Gastroesophageal sphincter (tissue), 4 donors: Measurements from ENCODE around the gene NTNG2. TPM values are rescaled to one million over a fixed set of nuclear protein-coding genes. Genes with fewer than 3 reads are reported as not detected.

Experiments used
- ATAC-seq: fragments of 150-250 bp; one replicate; pipeline ENCODE4 v1.9.1; 2016; ENCODE audit warnings: mild to moderate bottlenecking, moderate library complexity
- H3K27ac ChIP-seq, 4 donors: fragments of 200-600 bp; sonication (generic) in 3 of 4; 1 replicate in 3 of 4; 2 replicates in 1 of 4; pipeline ENCODE4 v1.5.1; 2016 to 2019
- H3K27me3 ChIP-seq: fragments of 200-600 bp; sonication (generic); one replicate; pipeline ENCODE4 v1.5.1; 2019
- H3K36me3 ChIP-seq, 2 donors: fragments of 200-600 bp; sonication (generic); one replicate each; pipeline ENCODE4 v1.5.1; 2019; ENCODE audit warnings: control low read depth in 1 of 2
- H3K4me1 ChIP-seq, 3 donors: fragments of 200-600 bp; sonication (generic); 1 replicate in 2 of 3; 2 replicates in 1 of 3; pipeline ENCODE4 v1.5.1; 2016 to 2019; ENCODE audit warnings: control low read depth in 2 of 3
- H3K4me3 ChIP-seq, 2 donors: fragments of 200-600 bp; sonication (generic); one replicate each; pipeline ENCODE4 v1.5.1; 2019; ENCODE audit warnings: mild to moderate bottlenecking in 1 of 2, moderate library complexity in 1 of 2
- H3K9me3 ChIP-seq, 3 donors: fragments of 200-600 bp; sonication (generic); one replicate each; pipeline ENCODE4 v1.5.1; 2017 to 2019; ENCODE audit warnings: control low read depth in 2 of 3
- EP300 ChIP-seq: sonication (generic); formaldehyde crosslinking; IDR thresholded peaks from one replicate; pipeline ENCODE4 v1.6.1; 2017; ENCODE audit warnings: antibody characterized with exemption, mild to moderate bottlenecking
- POLR2A ChIP-seq, 2 donors: fragments of 450-650 bp; IDR thresholded peaks; one replicate each; pipeline ENCODE4 v1.6.1; 2017; ENCODE audit warnings: antibody characterized with exemption in 2 of 2, mild to moderate bottlenecking in 2 of 2, moderate library complexity in 1 of 2
- POLR2AphosphoS5 ChIP-seq: sonication (generic); formaldehyde crosslinking; IDR thresholded peaks from one replicate; pipeline ENCODE4 v1.6.1; 2017; ENCODE audit warnings: antibody characterized with exemption
- WGBS, 2 donors: methylation state at CpG; one replicate each; pipeline ENCODE4 v1.1.5; 2018; ENCODE audit warnings: low coverage in 1 of 2; 5-methylcytosine and 5-hydroxymethylcytosine counted together
- total RNA-seq, 4 donors: library from RNA; depleted of rRNA; stranded (reverse); fragments of >200 nt; gene quantifications; one replicate each; pipeline ENCODE4 v1.1.0, GENCODE V29; 2016
- TF ChIP-seq, protein P1 (sequence below), 4 experiments: fragments of 200-600 bp in 2 of 4; fragments of 450-650 bp in 2 of 4; sonication (generic) in 1 of 4; IDR thresholded peaks; one replicate each; pipeline ENCODE4 v1.5.1; 2017 to 2019; ENCODE audit warnings: antibody characterized with exemption in 4 of 4, mild to moderate bottlenecking in 2 of 4, moderate library complexity in 2 of 4

The NTNG2 gene
- total RNA-seq, 4 donors from 2014 or later = 0.81 to 1.6 (median 1.3) TPM

DNA sequence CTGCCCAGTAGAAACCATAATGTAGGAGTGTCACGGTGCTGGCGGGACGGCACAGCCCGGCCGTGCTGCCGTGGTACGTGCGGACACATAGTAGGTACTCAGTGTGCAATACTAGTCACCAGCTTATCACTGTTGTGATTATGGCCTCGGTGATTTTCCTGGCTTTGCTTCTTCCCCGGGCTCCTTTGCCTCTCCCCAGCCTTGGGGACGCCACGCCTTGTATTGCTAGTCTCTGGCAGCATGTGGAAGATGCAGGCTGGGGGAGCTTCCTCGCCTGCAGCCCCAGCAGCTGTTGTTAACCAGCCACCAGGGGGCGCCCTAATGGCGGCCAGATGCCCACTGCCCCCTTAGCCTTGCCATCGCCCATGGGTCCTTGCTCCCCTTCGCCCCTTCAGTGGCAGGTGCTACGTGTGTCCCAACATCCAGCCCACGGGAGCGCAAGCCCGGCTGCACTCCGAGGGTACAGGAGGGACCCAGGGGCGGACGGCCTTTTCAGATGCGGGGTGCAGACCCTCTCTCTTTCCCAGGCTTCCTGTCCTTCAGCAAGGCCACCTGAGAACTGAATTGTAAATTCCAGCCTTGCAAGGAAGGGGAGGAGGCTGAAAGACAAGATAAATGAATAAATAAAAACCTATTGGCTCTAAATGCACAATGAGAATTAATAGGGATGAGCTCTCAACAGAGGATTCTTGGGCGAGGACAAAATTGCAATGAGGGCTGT, 8.0 kb downstream of the NTNG2 start:
- H3K27me3 ChIP-seq = peaks cover 70% of the 10 kb centered on the region
- H3K9me3 ChIP-seq = no peaks in the 10 kb centered on the region
- ATAC-seq = no peak
- H3K4me3 ChIP-seq = no peak overlapping the region
- H3K27ac ChIP-seq = no peak overlapping the region
- H3K4me1 ChIP-seq = peaks cover 0 to 12% (median 0%) of the 10 kb centered on the region in 3 donors
- TF ChIP-seq, protein P1, sequence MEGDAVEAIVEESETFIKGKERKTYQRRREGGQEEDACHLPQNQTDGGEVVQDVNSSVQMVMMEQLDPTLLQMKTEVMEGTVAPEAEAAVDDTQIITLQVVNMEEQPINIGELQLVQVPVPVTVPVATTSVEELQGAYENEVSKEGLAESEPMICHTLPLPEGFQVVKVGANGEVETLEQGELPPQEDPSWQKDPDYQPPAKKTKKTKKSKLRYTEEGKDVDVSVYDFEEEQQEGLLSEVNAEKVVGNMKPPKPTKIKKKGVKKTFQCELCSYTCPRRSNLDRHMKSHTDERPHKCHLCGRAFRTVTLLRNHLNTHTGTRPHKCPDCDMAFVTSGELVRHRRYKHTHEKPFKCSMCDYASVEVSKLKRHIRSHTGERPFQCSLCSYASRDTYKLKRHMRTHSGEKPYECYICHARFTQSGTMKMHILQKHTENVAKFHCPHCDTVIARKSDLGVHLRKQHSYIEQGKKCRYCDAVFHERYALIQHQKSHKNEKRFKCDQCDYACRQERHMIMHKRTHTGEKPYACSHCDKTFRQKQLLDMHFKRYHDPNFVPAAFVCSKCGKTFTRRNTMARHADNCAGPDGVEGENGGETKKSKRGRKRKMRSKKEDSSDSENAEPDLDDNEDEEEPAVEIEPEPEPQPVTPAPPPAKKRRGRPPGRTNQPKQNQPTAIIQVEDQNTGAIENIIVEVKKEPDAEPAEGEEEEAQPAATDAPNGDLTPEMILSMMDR (IDR thresholded peaks at IDR 0.05) = peak in 3 of 4 experiments; percentile 60 to 89 (median 68)
- TF ChIP-seq POLR2AphosphoS5 = no peak
- 22 to 63% methylated on average over 1 to 6 of the region's 26 CpGs for WGBS, 2 donors
- H3K36me3 ChIP-seq = no peaks in the 10 kb centered on the region

DNA sequence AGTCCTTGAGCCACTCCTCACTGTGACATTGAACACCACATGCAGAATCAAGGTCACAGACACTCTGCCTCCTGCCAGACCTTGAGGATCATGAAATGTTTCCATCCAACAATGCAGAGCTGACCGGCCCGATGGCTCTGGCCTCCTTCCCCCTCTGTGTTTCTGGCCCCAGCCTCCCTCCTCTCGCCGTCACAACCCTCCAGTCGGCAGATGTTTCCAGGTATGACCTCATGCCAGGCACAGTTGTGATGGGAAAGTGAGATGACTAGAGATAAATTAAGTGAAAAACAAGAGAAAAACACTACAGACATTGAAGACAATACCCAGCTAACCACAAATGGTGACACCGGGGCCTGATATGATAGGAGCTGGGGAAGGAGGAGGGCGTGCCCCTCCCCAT, 9.8 kb downstream of the NTNG2 start:
- Histone ChIP-seq H3K4me1 (peaks cover 0 to 3% (median 0%) of the 10 kb centered on the region in 3 donors), H3K27ac (no peak overlapping the region), H3K36me3 (no peaks in the 10 kb centered on the region), H3K9me3 (no peaks in the 10 kb centered on the region), H3K4me3 (no peak overlapping the region), H3K27me3 (peaks cover 51% of the 10 kb centered on the region)
- no peak for ATAC-seq
- TF ChIP-seq POLR2A (IDR thresholded peaks at IDR 0.05) = no peak
- TF ChIP-seq, protein P1 (IDR thresholded peaks at IDR 0.05) = no peak
- 60 to 68% methylated on average over 2 to 6 of the region's 7 CpGs for WGBS, 2 donors

DNA sequence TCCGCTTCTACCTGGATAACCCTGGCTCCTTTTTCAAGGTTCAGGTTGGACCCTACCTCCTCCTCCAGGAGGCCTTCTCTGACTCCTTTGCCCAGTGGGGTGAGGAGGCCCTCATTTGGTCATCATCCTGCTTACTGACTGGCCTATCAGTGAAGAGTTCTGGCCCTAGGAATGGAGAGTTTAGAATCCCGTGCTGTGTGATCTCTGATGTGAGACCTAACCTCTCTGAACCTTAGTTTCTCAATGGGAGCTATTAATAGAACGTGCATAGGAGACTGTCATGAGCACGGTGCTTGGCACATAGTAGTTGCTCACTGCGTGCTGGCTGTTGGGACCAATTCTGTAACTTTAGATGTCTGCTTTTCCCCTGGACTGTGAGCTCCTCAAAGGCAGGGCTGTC, 10.3 kb downstream of the NTNG2 start:
- Histone ChIP-seq H3K27ac (no peak overlapping the region), H3K36me3 (no peaks in the 10 kb centered on the region), H3K9me3 (no peaks in the 10 kb centered on the region), H3K27me3 (peaks cover 46% of the 10 kb centered on the region), H3K4me3 (no peak overlapping the region), H3K4me1 (peaks cover 0 to 3% (median 0%) of the 10 kb centered on the region in 3 donors)
- 78 to 89% methylated on average over 2 to 4 of the region's 5 CpGs for WGBS, 2 donors
- TF ChIP-seq, protein P1 (IDR thresholded peaks at IDR 0.05) = no peak
- no peak for TF ChIP-seq POLR2AphosphoS5
- no peak for TF ChIP-seq EP300
- TF ChIP-seq POLR2A (IDR thresholded peaks at IDR 0.05) = no peak
- ATAC-seq = no peak

DNA sequence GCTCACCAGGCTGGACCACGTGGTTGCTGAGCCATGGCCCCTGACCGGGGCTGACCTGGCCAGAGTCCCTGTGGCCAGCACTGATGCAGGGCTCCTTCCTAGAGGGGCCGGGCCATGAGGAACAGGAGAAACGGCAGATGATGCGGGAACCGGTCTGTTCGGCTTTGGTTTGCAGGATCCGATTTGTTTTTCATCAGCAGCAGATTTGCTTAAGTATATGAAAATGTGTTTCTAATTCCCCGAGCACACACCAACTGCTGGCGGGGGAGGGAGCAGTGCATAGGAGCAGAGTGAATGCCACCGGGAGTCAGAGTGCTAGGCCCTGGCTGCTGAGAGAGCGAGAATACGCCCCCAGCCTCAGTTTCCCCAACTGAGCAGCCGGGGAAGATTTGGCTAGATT, 13.6 kb downstream of the NTNG2 start:
- Histone ChIP-seq H3K36me3 (no peaks in the 10 kb centered on the region), H3K4me3 (no peak overlapping the region), H3K27ac (no peak overlapping the region), H3K9me3 (no peaks in the 10 kb centered on the region), H3K4me1 (no peaks in the 10 kb centered on the region), H3K27me3 (peaks cover 39% of the 10 kb centered on the region)
- ATAC-seq = no peak
- WGBS, 2 donors = 60 to 93% methylated on average over 3 of the region's 14 CpGs
- TF ChIP-seq, protein P1 (IDR thresholded peaks at IDR 0.05) = no peak
- TF ChIP-seq EP300 (no peak), POLR2A (IDR thresholded peaks at IDR 0.05) (no peak), POLR2AphosphoS5 (no peak)

DNA sequence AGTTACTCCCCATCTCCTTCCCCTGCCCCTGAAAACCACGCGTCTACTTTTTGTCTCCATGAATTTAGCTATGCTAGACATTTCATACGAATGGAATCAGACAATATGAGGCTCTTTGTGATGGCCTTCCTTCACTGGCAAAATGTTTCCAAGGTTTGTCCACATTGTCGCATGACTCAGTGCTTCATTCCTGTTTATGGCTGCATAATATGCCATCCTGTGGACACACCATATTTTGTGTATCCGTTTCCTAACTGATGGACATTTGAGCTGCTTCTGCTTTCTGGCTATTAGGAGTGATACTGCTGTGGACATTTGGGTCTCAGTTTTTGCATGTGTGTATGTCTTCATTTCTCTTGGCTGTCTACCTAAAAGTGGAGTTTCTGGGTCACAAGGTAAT, 14.5 kb downstream of the NTNG2 start:
- no peak overlapping the region for H3K27ac ChIP-seq
- no peaks in the 10 kb centered on the region for H3K9me3 ChIP-seq
- 91 to 95% methylated on average over 4 to 5 of the region's 5 CpGs for WGBS, 2 donors
- H3K4me1 ChIP-seq = no peaks in the 10 kb centered on the region
- TF ChIP-seq POLR2AphosphoS5 = no peak
- TF ChIP-seq, protein P1 (IDR thresholded peaks at IDR 0.05) = no peak
- no peak for TF ChIP-seq EP300
- TF ChIP-seq POLR2A (IDR thresholded peaks at IDR 0.05) = no peak
- H3K27me3 ChIP-seq = peaks cover 38% of the 10 kb centered on the region
- H3K36me3 ChIP-seq = no peaks in the 10 kb centered on the region
- no peak for ATAC-seq
- no peak overlapping the region for H3K4me3 ChIP-seq
